B cell (primary cell): ENCODE results near the gene DIPK1B. TPM values are rescaled to one million over a fixed set of nuclear protein-coding genes. Genes with fewer than 3 reads are reported as not detected.

Experiments used
- ATAC-seq: fragments of 200-7000 bp; cut with Tn5 transposase; one replicate; pipeline ENCODE4 v1.10.0; 2021; ENCODE audit warnings: low read depth, mild to moderate bottlenecking, moderate number of reproducible peaks, moderate library complexity
- CTCF ChIA-PET: fragments of 350-600 bp; sonication (Branson Sonifier 250); formaldehyde crosslinking; loops from one replicate; lab custom pipeline; 2021; ENCODE audit warnings: antibody characterized with exemption, inconsistent platforms; lab: Charles Lee
- POLR2A ChIA-PET: fragments of 350-600 bp; sonication (Branson Sonifier 250); formaldehyde crosslinking; loops from one replicate; lab custom pipeline; 2021; ENCODE audit warnings: antibody characterized with exemption; lab: Charles Lee
- DNase-seq: peaks from one replicate; pipeline ENCODE4 v3.0.0; 2013
- H2AFZ ChIP-seq: 2 replicates; pipeline ENCODE4 v1.6.1; 2012; ENCODE audit warnings: mild to moderate bottlenecking, low read depth, low read length; ENCODE audit not compliant: insufficient read depth, poor library complexity, severe bottlenecking
- H3K27ac ChIP-seq, 2 donors: 1 replicate in 1 of 2; 2 replicates in 1 of 2; pipeline ENCODE4 v1.5.1; 2012 to 2013; ENCODE audit warnings: low read length in 2 of 2, mild to moderate bottlenecking in 2 of 2, moderate library complexity in 1 of 2
- H3K27me3 ChIP-seq, 4 experiments: fragments of 200-600 bp in 1 of 4; sonication (generic) in 1 of 4; replicated peaks in 1 of 4; 1 replicate in 2 of 4; 2 replicates in 2 of 4; pipeline versions ENCODE4 v1.6.1 to v1.7.0; 2013 to 2016; ENCODE audit warnings: low read length in 3 of 4, mild to moderate bottlenecking in 2 of 4, mixed read lengths in 1 of 4, moderate library complexity in 1 of 4; ENCODE audit not compliant: insufficient read depth in 4 of 4, control insufficient read depth in 3 of 4; ENCODE audit errors: control extremely low read depth in 1 of 4
- H3K36me3 ChIP-seq, 2 experiments: replicated peaks in 1 of 2; 1 replicate in 1 of 2; 2 replicates in 1 of 2; pipeline versions ENCODE4 v1.6.1 to v1.7.1; 2013; ENCODE audit warnings: low read length in 1 of 2; ENCODE audit not compliant: insufficient read depth in 2 of 2, control insufficient read depth in 1 of 2; ENCODE audit errors: control extremely low read depth in 1 of 2, extremely low read depth in 1 of 2
- H3K4me1 ChIP-seq, 2 donors: fragments of 200-600 bp in 1 of 2; sonication (generic) in 1 of 2; 1 replicate in 1 of 2; 2 replicates in 1 of 2; pipeline versions ENCODE4 v1.5.1 to v1.6.1; 2013 to 2017; ENCODE audit warnings: low read length in 2 of 2; ENCODE audit not compliant: control insufficient read depth in 2 of 2, insufficient read depth in 2 of 2
- H3K4me2 ChIP-seq: replicated peaks from 2 replicates; pipeline ENCODE3; 2012; ENCODE audit warnings: mild to moderate bottlenecking, low read depth, low read length; ENCODE audit not compliant: poor library complexity, severe bottlenecking
- H3K4me3 ChIP-seq, 5 experiments: fragments of 200-600 bp in 1 of 5; sonication (generic) in 1 of 5; 1 replicate in 3 of 5; 2 replicates in 2 of 5; pipeline versions ENCODE4 v1.5.1 to v1.7.0; 2011 to 2016; ENCODE audit warnings: low read length in 4 of 5, mild to moderate bottlenecking in 4 of 5, low read depth in 2 of 5, control low read depth in 1 of 5, moderate library complexity in 1 of 5; ENCODE audit not compliant: insufficient read depth in 1 of 5; ENCODE audit errors: control extremely low read depth in 1 of 5, extremely low read depth in 1 of 5
- H3K79me2 ChIP-seq: fragments of 200-600 bp; sonication (generic); one replicate; pipeline ENCODE4 v1.6.0; 2016; ENCODE audit warnings: low read length; ENCODE audit not compliant: control insufficient read depth, insufficient read depth
- H3K9ac ChIP-seq: fragments of 200-600 bp; sonication (generic); 2 replicates; pipeline ENCODE4 v1.6.1; 2017; ENCODE audit warnings: mild to moderate bottlenecking, low read length, moderate library complexity
- H3K9me3 ChIP-seq, 3 donors: one replicate each; pipeline versions ENCODE4 v1.6.1 to v1.7.1; 2013; ENCODE audit warnings: low read length in 2 of 3; ENCODE audit not compliant: control insufficient read depth in 2 of 3, insufficient read depth in 1 of 3; ENCODE audit errors: control extremely low read depth in 1 of 3
- H4K20me1 ChIP-seq: 2 replicates; pipeline ENCODE4 v1.6.0; 2012; ENCODE audit warnings: mild to moderate bottlenecking, low read length; ENCODE audit not compliant: insufficient read depth, control insufficient read depth, poor library complexity, severe bottlenecking
- H3K27ac Mint-ChIP-seq: one replicate; pipeline ENCODE4 v1.8.0; 2021; ENCODE audit warnings: mixed read lengths
- H3K27me3 Mint-ChIP-seq: one replicate; pipeline ENCODE4 v1.8.0; 2021; ENCODE audit warnings: mixed read lengths
- H3K4me1 Mint-ChIP-seq: one replicate; pipeline ENCODE4 v1.8.0; 2021; ENCODE audit warnings: mixed read lengths
- H3K4me3 Mint-ChIP-seq: one replicate; pipeline ENCODE4 v1.8.0; 2021; ENCODE audit warnings: mixed read lengths
- H3K9me3 Mint-ChIP-seq: one replicate; pipeline ENCODE4 v1.8.0; 2022; ENCODE audit warnings: mixed read lengths; ENCODE audit not compliant: insufficient read depth
- EZH2 ChIP-seq: IDR thresholded peaks from 2 replicates; pipeline ENCODE4 v1.6.1; 2012; ENCODE audit warnings: borderline replicate concordance, low read depth, mild to moderate bottlenecking, moderate library complexity, low read length; ENCODE audit not compliant: insufficient read depth, poor library complexity, severe bottlenecking
- WGBS: methylation state at CpG from one replicate; pipeline ENCODE4 v1.1.5; 2013; ENCODE audit warnings: missing lambda C conversion rate; ENCODE audit not compliant: insufficient coverage; 5-methylcytosine and 5-hydroxymethylcytosine counted together
- intact Hi-C: fragments of 100-400 bp; cut with micrococcal nuclease; formaldehyde crosslinking; loops from one replicate; pipeline ENCODE4 v1.10.0; 2022
- polyA plus RNA-seq: library from polyadenylated mRNA; depleted of rRNA; stranded (reverse); fragments of >200 nt; gene quantifications from 2 replicates; pipeline ENCODE4 v1.2.3, GENCODE V29; 2012
- total RNA-seq, 2 donors: library from RNA; stranded (reverse); fragments of 120-200 nt in 1 of 2; gene quantifications; 1 replicate in 1 of 2; 2 replicates in 1 of 2; pipeline versions ENCODE4 v1.2.3 to v1.2.4, GENCODE V29; 2013 to 2022
- TF ChIP-seq, protein P1 (sequence below): fragments of 200-600 bp; IDR thresholded peaks from one replicate; pipeline ENCODE4 v1.8.0; 2022; ENCODE audit warnings: antibody characterized with exemption, mild to moderate bottlenecking

DIPK1B gene
- total and polyA plus RNA-seq, 2 donors (not counting 1 experiment from before 2014, with no cell fraction given), result 9.6 TPM

DNA sequence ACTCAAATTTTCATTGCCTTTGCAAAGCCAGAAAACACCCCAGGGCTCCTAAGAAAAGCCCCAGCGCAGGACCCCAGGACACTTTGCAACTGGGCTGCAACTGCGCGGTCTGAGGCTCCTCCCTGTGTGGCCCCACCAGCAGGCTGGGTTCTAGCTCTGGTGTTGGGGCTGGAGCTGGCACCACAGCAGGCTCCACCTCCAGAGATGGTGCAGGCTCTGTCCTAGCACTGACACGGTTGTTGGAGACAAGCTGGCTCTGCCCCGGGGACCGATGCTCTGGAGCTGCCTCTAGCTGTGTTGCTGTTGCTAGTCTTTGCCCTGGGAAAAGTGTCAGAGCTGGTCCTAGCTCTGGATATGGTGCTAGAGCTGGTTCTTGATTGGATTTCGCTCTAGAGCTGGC, 16.8 kb downstream of the DIPK1B start:
- Mint-ChIP-seq H3K27me3 (no peaks in the 10 kb centered on the region), H3K27ac (peak overlapping the region; percentile 59), H3K4me1 (peaks cover 43% of the 10 kb centered on the region), H3K4me3 (peak overlapping the region; percentile 74), H3K9me3 (no peaks in the 10 kb centered on the region)
- CTCF ChIA-PET, result interaction anchor here (0.6 to 7.2 kb wide), 16 partner anchors 9 to 338 kb away, joined by 3 to 102 read pairs (median 6); partner anchors contain the start of genes LCN10, LCN15, LCN6 and LCN8
- Histone ChIP-seq H2AFZ (peak overlapping the region; percentile 79), H3K27me3 (no peaks in the 10 kb centered on the region), H3K36me3 (peaks cover 0 to 25% of the 10 kb centered on the region in 2 experiments), H3K27ac (no peak overlapping the region), H4K20me1 (peaks cover 38% of the 10 kb centered on the region), H3K4me2 (peak overlapping the region; percentile 96), H3K9me3 (no peaks in the 10 kb centered on the region), H3K4me1 (peaks cover 22 to 35% of the 10 kb centered on the region in 2 donors), H3K79me2 (peaks cover 29% of the 10 kb centered on the region), H3K4me3 (peak overlapping the region in 4 of 5 experiments; percentile 66 to 99 (median 94)), H3K9ac (peak overlapping the region; percentile 95)
- no peak for DNase-seq
- intact Hi-C loops, result no loop called here
- ATAC-seq, result no peak
- POLR2A ChIA-PET, result interaction anchor here (0.8 to 5.1 kb wide), 15 partner anchors 9 to 49 kb away, joined by 3 to 83 read pairs (median 6); partner anchors contain the start of genes LCN15, LCN6 and LCN8
- TF ChIP-seq, protein P1, sequence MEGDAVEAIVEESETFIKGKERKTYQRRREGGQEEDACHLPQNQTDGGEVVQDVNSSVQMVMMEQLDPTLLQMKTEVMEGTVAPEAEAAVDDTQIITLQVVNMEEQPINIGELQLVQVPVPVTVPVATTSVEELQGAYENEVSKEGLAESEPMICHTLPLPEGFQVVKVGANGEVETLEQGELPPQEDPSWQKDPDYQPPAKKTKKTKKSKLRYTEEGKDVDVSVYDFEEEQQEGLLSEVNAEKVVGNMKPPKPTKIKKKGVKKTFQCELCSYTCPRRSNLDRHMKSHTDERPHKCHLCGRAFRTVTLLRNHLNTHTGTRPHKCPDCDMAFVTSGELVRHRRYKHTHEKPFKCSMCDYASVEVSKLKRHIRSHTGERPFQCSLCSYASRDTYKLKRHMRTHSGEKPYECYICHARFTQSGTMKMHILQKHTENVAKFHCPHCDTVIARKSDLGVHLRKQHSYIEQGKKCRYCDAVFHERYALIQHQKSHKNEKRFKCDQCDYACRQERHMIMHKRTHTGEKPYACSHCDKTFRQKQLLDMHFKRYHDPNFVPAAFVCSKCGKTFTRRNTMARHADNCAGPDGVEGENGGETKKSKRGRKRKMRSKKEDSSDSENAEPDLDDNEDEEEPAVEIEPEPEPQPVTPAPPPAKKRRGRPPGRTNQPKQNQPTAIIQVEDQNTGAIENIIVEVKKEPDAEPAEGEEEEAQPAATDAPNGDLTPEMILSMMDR, result no peak
- no peak for TF ChIP-seq EZH2
- WGBS, result 81% methylated on average over 7 of the region's 7 CpGs

DNA sequence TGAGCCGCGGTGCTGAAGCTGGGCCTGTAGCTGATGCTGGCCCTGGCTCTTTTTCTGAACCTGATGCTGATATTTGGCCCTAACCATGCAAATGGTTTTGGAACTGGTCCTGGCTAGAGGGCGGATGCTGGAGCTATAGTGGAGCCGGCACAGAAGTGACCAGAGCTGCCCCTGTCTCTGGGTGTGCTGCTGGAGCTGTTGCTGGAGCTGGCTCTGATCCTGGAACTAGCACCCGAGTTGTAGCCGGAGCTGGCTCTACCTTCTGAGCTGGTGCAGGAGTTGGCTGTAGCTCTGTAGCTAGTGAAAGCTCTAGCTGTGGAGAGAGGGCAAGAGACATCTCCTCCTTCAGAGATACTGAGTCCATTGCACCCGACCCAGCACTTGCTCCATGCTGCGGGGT, 17.6 kb downstream of the DIPK1B start:
- Histone ChIP-seq H3K9ac (no peak overlapping the region), H3K4me2 (no peak overlapping the region), H3K27ac (no peak overlapping the region), H3K9me3 (no peaks in the 10 kb centered on the region), H2AFZ (no peak overlapping the region), H3K27me3 (no peaks in the 10 kb centered on the region), H4K20me1 (peaks cover 30% of the 10 kb centered on the region), H3K79me2 (peaks cover 28% of the 10 kb centered on the region), H3K4me3 (no peak overlapping the region), H3K4me1 (peaks cover 22 to 35% of the 10 kb centered on the region in 2 donors), H3K36me3 (peaks cover 0 to 18% of the 10 kb centered on the region in 2 experiments)
- no peak for TF ChIP-seq EZH2
- TF ChIP-seq, protein P1, result no peak
- 97% methylated on average over 8 of the region's 8 CpGs for WGBS
- no peak for DNase-seq
- Mint-ChIP-seq H3K4me3 (peak overlapping the region; percentile 74), H3K27me3 (no peaks in the 10 kb centered on the region), H3K9me3 (no peaks in the 10 kb centered on the region), H3K4me1 (peaks cover 38% of the 10 kb centered on the region), H3K27ac (peak overlapping the region; percentile 32)
- POLR2A ChIA-PET, result interaction anchor here (0.7 to 5.1 kb wide), 10 partner anchors 11 to 59 kb away, joined by 3 to 83 read pairs (median 9); partner anchors contain the start of genes LCN6 and LCN8
- intact Hi-C loops, result no loop called here
- no peak for ATAC-seq
- CTCF ChIA-PET, result interaction anchor here (0.7 to 7.2 kb wide), 11 partner anchors 11 to 317 kb away, joined by 3 to 102 read pairs (median 4); partner anchors contain the start of genes LCN10, LCN6 and LCN8
